GM19397 (cell line): ENCODE results near the gene RFX4.
"Not testable (repeated sequence)": the region's sequence is repeated elsewhere in the genome, so short reads cannot be mapped to it uniquely, and the experiment has no call there.

Experiments
- ATAC-seq: cut with Tn5 transposase; IDR thresholded peaks from one replicate; pipeline ENCODE4 v1.9.1; 2021; ENCODE audit warnings: mild to moderate bottlenecking, moderate library complexity; ENCODE audit not compliant: unreplicated experiment

Gene RFX4

GRCh38 chr12:106588771-106589170 lies 6.0 kb downstream of the RFX4 start:
- ATAC-seq, result no peak

GRCh38 chr12:106590601-106591000 lies 7.8 kb downstream of the RFX4 start:
- no peak for ATAC-seq

- no peak for ATAC-seq
These were observed 11.6 kb downstream of the RFX4 start for GRCh38 chr12:106594447-106594846.

- no peak for ATAC-seq
These were observed 12.5 kb downstream of the RFX4 start for GRCh38 chr12:106595268-106595667.

GRCh38 chr12:106598003-106598402 lies 15.2 kb downstream of the RFX4 start:
- no peak for ATAC-seq

GRCh38 chr12:106599302-106599701 lies 16.5 kb downstream of the RFX4 start:
- ATAC-seq, result no peak

GRCh38 chr12:106600503-106600902 lies 17.7 kb downstream of the RFX4 start:
- ATAC-seq, result no peak

GRCh38 chr12:106601031-106601430 lies 18.2 kb downstream of the RFX4 start:
- ATAC-seq, result no peak

- ATAC-seq, result no peak
These were observed 18.7 kb downstream of the RFX4 start for GRCh38 chr12:106601496-106601895.

- ATAC-seq, result no peak
These were observed 19.3 kb downstream of the RFX4 start for GRCh38 chr12:106602076-106602475.

- ATAC-seq, result no peak
These were observed 22.4 kb downstream of the RFX4 start for GRCh38 chr12:106605254-106605653.

GRCh38 chr12:106620588-106620987 lies 37.8 kb downstream of the RFX4 start:
- ATAC-seq, result not testable (repeated sequence)

GRCh38 chr12:106625976-106626375 lies 43.2 kb downstream of the RFX4 start:
- ATAC-seq, result no peak

- no peak for ATAC-seq
These were observed 47.2 kb downstream of the RFX4 start for GRCh38 chr12:106629797-106630659.

GRCh38 chr12:106631150-106631549 lies 48.3 kb downstream of the RFX4 start:
- ATAC-seq, result no peak

GRCh38 chr12:106631797-106632196 lies 49.0 kb downstream of the RFX4 start:
- ATAC-seq, result no peak

GRCh38 chr12:106632797-106633450 lies 50.1 kb downstream of the RFX4 start:
- no peak for ATAC-seq

- ATAC-seq, result no peak
These were observed 50.6 kb downstream of the RFX4 start for GRCh38 chr12:106633451-106633823.

- ATAC-seq, result no peak
These were observed 51.4 kb downstream of the RFX4 start for GRCh38 chr12:106634206-106634605.

GRCh38 chr12:106643000-106643399 lies 60.2 kb downstream of the RFX4 start:
- no peak for ATAC-seq

- no peak for ATAC-seq
These were observed 61.7 kb downstream of the RFX4 start for GRCh38 chr12:106644335-106645073.

- no peak for ATAC-seq
These were observed 62.2 kb downstream of the RFX4 start for GRCh38 chr12:106645074-106645421.
